ENCODE data around the gene SCRN2. TPM values are rescaled to one million over a fixed set of nuclear protein-coding genes. Genes with fewer than 3 reads are reported as not detected.

The SCRN2 gene
- polyA plus RNA-seq, 10 donors: 15.2 to 36.0 (median 21.0) TPM

- no peak for DNase-seq
Measured at GRCh38 chr17:47806913-47807255, 34.2 kb downstream of the SCRN2 start.

GRCh38 chr17:47806026-47806912 lies 34.8 kb downstream of the SCRN2 start:
- no peak for DNase-seq

GRCh38 chr17:47804461-47804860 lies 36.6 kb downstream of the SCRN2 start:
- no peak for DNase-seq

GRCh38 chr17:47803751-47804150 lies 37.3 kb downstream of the SCRN2 start:
- DNase-seq: no peak

- no peak for DNase-seq
Measured at GRCh38 chr17:47803201-47803600, 37.9 kb downstream of the SCRN2 start.

- peak; percentile 30 to 43 (median 30) for DNase-seq
Measured at GRCh38 chr17:47802341-47803022, 38.6 kb downstream of the SCRN2 start.

- DNase-seq: no peak
Measured at GRCh38 chr17:47801906-47802305, 39.2 kb downstream of the SCRN2 start.

- no peak for DNase-seq
Measured at GRCh38 chr17:47801176-47801765, 39.8 kb downstream of the SCRN2 start.

GRCh38 chr17:47800686-47801085 lies 40.4 kb downstream of the SCRN2 start:
- DNase-seq: no peak

GRCh38 chr17:47797797-47798196 lies 43.3 kb downstream of the SCRN2 start:
- DNase-seq: no peak

- DNase-seq: no peak
Measured at GRCh38 chr17:47792979-47793378, 48.1 kb downstream of the SCRN2 start.

- no peak for DNase-seq
Measured at GRCh38 chr17:47792457-47792856, 48.6 kb downstream of the SCRN2 start.

- no peak for DNase-seq
Measured at GRCh38 chr17:47791025-47791424, 50.0 kb downstream of the SCRN2 start.

- peak; percentile 10 to 62 (median 38) for DNase-seq
Measured at GRCh38 chr17:47789611-47790561, 51.2 kb downstream of the SCRN2 start.

Other genes with a start within 250 kb of the SCRN2 start
- 100 to 1,000 TPM; 135 to 209 (median 166) TPM for gene KPNB1, start 191.4 kb downstream of the SCRN2 start, polyA plus RNA-seq (ENCODE audit: insufficient read length in 10 of 10)
- 10 to 100 TPM; 21.2 to 35.2 (median 28.9) TPM for gene TBKBP1, start 147.1 kb downstream of the SCRN2 start, polyA plus RNA-seq (ENCODE audit: insufficient read length in 10 of 10)
- gene TBX21, start 108.0 kb downstream of the SCRN2 start, polyA plus RNA-seq (ENCODE audit: insufficient read length in 10 of 10): under 1 TPM in 9 of 10 donors, not detected in 1; 0.13 to 0.66 (median 0.20) TPM
- gene OSBPL7, start 19.5 kb downstream of the SCRN2 start, polyA plus RNA-seq (ENCODE audit: insufficient read length in 10 of 10): 10 to 100 TPM in 5 of 10 donors, 1 to 10 TPM in 5; 7.2 to 16.5 (median 10.0) TPM
- 10 to 100 TPM; 42.9 to 58.5 (median 52.7) TPM for gene MRPL10, start 9.7 kb downstream of the SCRN2 start, polyA plus RNA-seq (ENCODE audit: insufficient read length in 10 of 10)
- 1 to 10 TPM in 3 of 10 donors, under 1 TPM in 7; 0.49 to 1.4 (median 0.88) TPM for gene LRRC46, start 9.6 kb downstream of the SCRN2 start, polyA plus RNA-seq (ENCODE audit: insufficient read length in 10 of 10)
- 1 to 10 TPM in 8 of 10 donors, under 1 TPM in 2; 0.77 to 4.0 (median 1.4) TPM for gene SP6, start 9.9 kb upstream of the SCRN2 start, polyA plus RNA-seq (ENCODE audit: insufficient read length in 10 of 10)
- 10 to 100 TPM; 12.3 to 18.3 (median 14.7) TPM for gene SP2, start 55.0 kb upstream of the SCRN2 start, polyA plus RNA-seq (ENCODE audit: insufficient read length in 10 of 10)
- 10 to 100 TPM in 3 of 10 donors, 1 to 10 TPM in 7; 7.6 to 13.7 (median 9.3) TPM for gene PNPO, start 100.3 kb upstream of the SCRN2 start, polyA plus RNA-seq (ENCODE audit: insufficient read length in 10 of 10)
- gene PRR15L, start 116.6 kb upstream of the SCRN2 start, polyA plus RNA-seq (ENCODE audit: insufficient read length in 10 of 10): under 1 TPM in 5 of 10 donors, not detected in 5; 0.14 to 0.42 (median 0.26) TPM
- gene CDK5RAP3, start 129.8 kb upstream of the SCRN2 start, polyA plus RNA-seq (ENCODE audit: insufficient read length in 10 of 10): 100 to 1,000 TPM in 1 of 10 donors, 10 to 100 TPM in 9; 55.6 to 131 (median 75.1) TPM
- gene COPZ2, start 196.5 kb upstream of the SCRN2 start, polyA plus RNA-seq (ENCODE audit: insufficient read length in 10 of 10): 10 to 100 TPM; 39.5 to 66.4 (median 45.7) TPM
- gene NFE2L1, start 207.1 kb upstream of the SCRN2 start, polyA plus RNA-seq (ENCODE audit: insufficient read length in 10 of 10): 100 to 1,000 TPM; 192 to 305 (median 259) TPM

All from muscle of back (tissue), 11 donors.